HepG2 (cell line): ENCODE measurements around the gene MXI1. TPM values are rescaled to one million over a fixed set of nuclear protein-coding genes. Genes with fewer than 3 reads are reported as not detected.

Source experiments
- ATAC-seq: fragments of 200-7000 bp; cut with Tn5 transposase; 3 replicates; pipeline ENCODE4 v1.9.1; 2020; ENCODE audit warnings: mild to moderate bottlenecking, moderate library complexity
- BruUV-seq: library from RNA; stranded (reverse); fragments of 400-500 nt; replicated peaks from 2 replicates; lab custom pipeline; 2021; lab: Mats Ljungman, UMichigan
- CTCF ChIA-PET: fragments of 300-600 bp; formaldehyde crosslinking; extraction: SDS; loops from one replicate; lab custom pipeline; 2021; ENCODE audit warnings: low total read pairs, inconsistent platforms, low intra/inter-chr PET ratio; lab: Yijun Ruan, JAX
- POLR2A ChIA-PET: fragments of 350-600 bp; sonication (Branson Sonifier 250); formaldehyde crosslinking; loops from one replicate; lab custom pipeline; 2020; ENCODE audit warnings: antibody characterized with exemption, inconsistent platforms; lab: Yijun Ruan, JAX
- DNase-seq: peaks from one replicate; pipeline ENCODE4 v3.0.0-alpha.2; 2015; ENCODE audit warnings: low spot score
- FAIRE-seq: peaks from 3 replicates; lab custom pipeline; 2011; peaks lifted over from hg19 to GRCh38; lab: Jason Lieb, UNC
- H2AFZ ChIP-seq: one replicate; pipeline ENCODE4 v1.6.1; 2011; ENCODE audit warnings: low read length, inconsistent platforms
- H3K27ac ChIP-seq: fragments of 300-600 bp; 3 replicates; pipeline ENCODE4 v1.8.0; 2011; ENCODE audit warnings: mixed run types, mild to moderate bottlenecking, mixed read lengths, low read length, inconsistent platforms; ENCODE audit not compliant: insufficient read depth; ENCODE audit errors: extremely low read length
- H3K27me3 ChIP-seq, 2 experiments: fragments of 200-600 bp in 1 of 2; 2 replicates in 1 of 2; 3 replicates in 1 of 2; pipeline versions ENCODE4 v1.6.0 to v1.8.0; 2011; ENCODE audit warnings: low read length in 2 of 2, mild to moderate bottlenecking in 2 of 2, moderate library complexity in 2 of 2, inconsistent platforms in 1 of 2; ENCODE audit not compliant: insufficient read depth in 2 of 2, control insufficient read depth in 1 of 2
- H3K36me3 ChIP-seq, 2 experiments: fragments of 200-600 bp in 1 of 2; replicated peaks in 1 of 2; 2 replicates in 1 of 2; 3 replicates in 1 of 2; pipeline versions ENCODE4 v1.5.1 to v1.8.0; 2011; ENCODE audit warnings: low read length in 2 of 2, inconsistent platforms in 1 of 2; ENCODE audit not compliant: insufficient read depth in 2 of 2, control insufficient read depth in 1 of 2
- H3K4me1 ChIP-seq: 2 replicates; pipeline ENCODE4 v1.5.1; 2012; ENCODE audit warnings: low read length, inconsistent platforms; ENCODE audit not compliant: insufficient read depth
- H3K4me2 ChIP-seq: 2 replicates; pipeline ENCODE4 v1.6.0; 2011; ENCODE audit warnings: low read depth, low read length, inconsistent platforms
- H3K4me3 ChIP-seq, 3 experiments: fragments of 200-600 bp in 1 of 3; sonication (generic), shearing (Covaris generic) in 1 of 3; replicated peaks in 1 of 3; 2 replicates each; pipeline ENCODE4 v1.5.1; 2011 to 2016; ENCODE audit warnings: low read length in 3 of 3, inconsistent platforms in 2 of 3, low read depth in 2 of 3, mild to moderate bottlenecking in 2 of 3, control low read depth in 1 of 3, mixed read lengths in 1 of 3; ENCODE audit not compliant: insufficient read depth in 1 of 3
- H3K79me2 ChIP-seq: one replicate; pipeline ENCODE4 v1.6.1; 2011; ENCODE audit warnings: low read length, inconsistent platforms; ENCODE audit not compliant: insufficient read depth
- H3K9ac ChIP-seq: 2 replicates; pipeline ENCODE4 v1.6.0; 2011; ENCODE audit warnings: mild to moderate bottlenecking, low read depth, low read length, inconsistent platforms; ENCODE audit not compliant: insufficient read depth
- H3K9me3 ChIP-seq: 2 replicates; pipeline ENCODE4 v1.5.1; 2012; ENCODE audit warnings: mild to moderate bottlenecking, low read length
- H4K20me1 ChIP-seq: 2 replicates; pipeline ENCODE4 v1.6.0; 2011; ENCODE audit warnings: inconsistent platforms, mild to moderate bottlenecking, low read length, moderate library complexity; ENCODE audit not compliant: insufficient read depth
- FOSL2 ChIP-seq: sonication (generic); formaldehyde crosslinking; IDR thresholded peaks from 2 replicates; pipeline ENCODE4 v1.4.0; 2020; ENCODE audit warnings: missing genetic modification reagents
- GRHL1 ChIP-seq: sonication (generic); formaldehyde crosslinking; conservative IDR thresholded peaks from 2 replicates; pipeline ENCODE4 v1.8.0; 2022; ENCODE audit warnings: missing genetic modification reagents
- HNF4G ChIP-seq, 2 experiments: sonication (generic) in 1 of 2; formaldehyde crosslinking in 1 of 2; IDR thresholded peaks; 2 replicates each; pipeline versions ENCODE4 v1.4.0 to v1.6.1; 2011 to 2020; ENCODE audit warnings: borderline replicate concordance in 2 of 2, low read depth in 2 of 2, mild to moderate bottlenecking in 2 of 2, low read length in 1 of 2, missing genetic modification reagents in 1 of 2, moderate library complexity in 1 of 2
- HNRNPL ChIP-seq: fragments of 200-400 bp; formaldehyde crosslinking; IDR thresholded peaks from 2 replicates; pipeline ENCODE4 v1.6.1; 2017; ENCODE audit warnings: mild to moderate bottlenecking, low read depth, low read length
- IRF1 ChIP-seq: sonication (generic); formaldehyde crosslinking; IDR thresholded peaks from 2 replicates; pipeline ENCODE4 v1.4.0; 2020; ENCODE audit warnings: low read depth, mild to moderate bottlenecking, missing genetic modification reagents
- THYN1 ChIP-seq: sonication (generic); formaldehyde crosslinking; IDR thresholded peaks from 2 replicates; pipeline ENCODE4 v1.8.1; 2023; ENCODE audit warnings: low read depth, mild to moderate bottlenecking, moderate library complexity, missing genetic modification reagents, borderline replicate concordance
- ZBTB43 ChIP-seq: sonication (generic); formaldehyde crosslinking; conservative IDR thresholded peaks from 2 replicates; pipeline ENCODE4 v1.4.0; 2020; ENCODE audit warnings: missing genetic modification reagents
- ZC3H4 ChIP-seq: sonication (generic); formaldehyde crosslinking; IDR thresholded peaks from 2 replicates; pipeline ENCODE4 v1.4.0; 2020; ENCODE audit warnings: missing genetic modification reagents, borderline replicate concordance
- ZNF7 ChIP-seq: IDR thresholded peaks from 2 replicates; pipeline ENCODE4 v1.6.1; 2016; ENCODE audit warnings: missing biosample characterization, missing genetic modification reagents
- WGBS: methylation state at CpG from one replicate; pipeline ENCODE4 v1.1.6; 2017; ENCODE audit warnings: low lambda C conversion rate; 5-methylcytosine and 5-hydroxymethylcytosine counted together
- in situ Hi-C: cut with HindIII; loops from 2 replicates; pipeline ENCODE4 v1.10.0; 2017; ENCODE audit warnings: low pct_unique_long_range_greater_than_20kb; ENCODE audit not compliant: extremely low pct_ligation_motif_present
- intact Hi-C: fragments of 100-400 bp; cut with micrococcal nuclease; formaldehyde crosslinking; loops from one replicate; pipeline ENCODE4 v1.10.0; 2022; ENCODE audit not compliant: unreplicated experiment
- polyA plus RNA-seq, 8 experiments: library from polyadenylated mRNA; depleted of rRNA in 3 of 8; stranded (reverse) in 7 of 8; unstranded in 1 of 8; fragments of >200 nt; fragmentation: Illumina TruSeq in 4 of 8; extraction: Trizol in 4 of 8; gene quantifications; 2 replicates each; pipeline versions ENCODE4 v1.2.1 to v1.2.3, GENCODE V29; 2011 to 2016; ENCODE audit warnings: low read depth in 4 of 8, missing spikeins in 1 of 8, mixed read lengths in 1 of 8; ENCODE audit not compliant: insufficient read depth in 1 of 8
- total RNA-seq, 5 experiments: library from RNA; depleted of rRNA; stranded (reverse); fragments of >200 nt; fragmentation: Illumina TruSeq; extraction: Trizol; gene quantifications; 2 replicates each; pipeline ENCODE4 v1.2.3, GENCODE V29; 2016; ENCODE audit warnings: low read depth in 1 of 5
- TF ChIP-seq, protein P1 (sequence below): sonication (generic); formaldehyde crosslinking; IDR thresholded peaks from 2 replicates; pipeline ENCODE4 v1.5.0; 2020; ENCODE audit warnings: mild to moderate bottlenecking, missing genetic modification reagents

Gene MXI1
- total and polyA plus RNA-seq, 2 of the 13 experiments (the other 11 are each of a cell fraction or from before 2014, with no cell fraction given): 6.6 to 22.0 TPM

DNA sequence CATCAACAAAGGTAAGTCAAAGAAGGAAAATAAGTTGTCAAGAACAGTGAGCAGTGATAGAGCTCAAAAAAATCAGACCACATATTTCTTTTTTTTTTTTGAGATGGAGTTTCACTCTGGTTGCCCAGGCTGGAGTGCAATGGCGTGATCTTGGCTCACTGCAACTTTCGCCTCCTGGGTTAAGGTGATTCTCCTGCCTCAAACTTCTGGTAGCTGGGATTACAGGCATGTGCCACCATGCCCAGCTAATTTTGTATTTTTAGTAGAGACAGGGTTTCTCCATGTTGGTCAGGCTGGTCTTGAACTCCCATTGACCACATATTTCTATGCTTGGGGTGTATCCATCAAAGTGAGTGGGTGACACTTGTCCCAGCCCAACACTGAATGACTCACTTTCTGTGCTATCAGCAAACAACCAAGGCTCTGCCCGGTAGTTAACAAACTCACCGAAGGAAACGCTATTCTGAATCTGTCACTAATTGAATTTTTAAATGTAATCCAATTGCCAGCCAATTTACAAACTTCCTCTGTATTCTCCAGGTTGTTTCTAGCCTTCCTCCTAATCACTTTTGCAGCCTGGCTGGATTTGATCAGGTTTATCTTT, 116.9 kb downstream of the MXI1 start:
- ATAC-seq (no peak), DNase-seq (no peak), FAIRE-seq (no peak)
- in situ Hi-C loops: no loop called here
- no peaks in the 10 kb centered on the region for H3K36me3 ChIP-seq
- no peaks in the 10 kb centered on the region for H3K9me3 ChIP-seq
- TF ChIP-seq ZC3H4: no peak
- TF ChIP-seq FOSL2 (CRISPR knock-in tag): peak; percentile 19; the same call in 1 of the 2 replicates
- no peak overlapping the region for H3K9ac ChIP-seq
- no peak overlapping the region for H2AFZ ChIP-seq
- POLR2A ChIA-PET: no interaction called here
- no peaks in the 10 kb centered on the region for H4K20me1 ChIP-seq
- no peak overlapping the region for H3K4me3 ChIP-seq
- H3K4me1 ChIP-seq: no peaks in the 10 kb centered on the region
- peaks cover 0 to 27% of the 10 kb centered on the region in 2 experiments; a peak in 2 of 5 replicates for H3K27me3 ChIP-seq
- WGBS: 21% methylated on average over 5 of the region's 5 CpGs
- no peaks in the 10 kb centered on the region for H3K79me2 ChIP-seq
- CTCF ChIA-PET: no interaction called here
- intact Hi-C loops: no loop called here
- H3K27ac ChIP-seq: no peak overlapping the region
- no peak overlapping the region for H3K4me2 ChIP-seq
- BruUV-seq: no TSS peak

- ATAC-seq: no peak
- BruUV-seq: no TSS peak
- no peak for DNase-seq
- Histone ChIP-seq H3K27ac (no peak overlapping the region), H3K36me3 (no peaks in the 10 kb centered on the region), H3K4me3 (no peak overlapping the region), H3K27me3 (peaks cover 0 to 25% of the 10 kb centered on the region in 2 experiments; a peak in 2 of 5 replicates), H3K79me2 (no peaks in the 10 kb centered on the region), H3K4me2 (no peak overlapping the region), H3K4me1 (no peaks in the 10 kb centered on the region), H4K20me1 (no peaks in the 10 kb centered on the region), H3K9me3 (no peaks in the 10 kb centered on the region), H2AFZ (no peak overlapping the region), H3K9ac (no peak overlapping the region)
- in situ Hi-C loops (no loop called here), intact Hi-C loops (no loop called here)
- POLR2A ChIA-PET: no interaction called here
- no peak for FAIRE-seq
- 15% methylated on average over 3 of the region's 3 CpGs for WGBS
- CTCF ChIA-PET: no interaction called here
- TF ChIP-seq HNRNPL (no peak), IRF1 (CRISPR knock-in tag) (no peak), ZNF7 (no peak), ZBTB43 (CRISPR knock-in tag) (no peak), THYN1 (no peak), GRHL1 (CRISPR knock-in tag) (no peak), HNF4G (IDR thresholded peaks at IDR 0.05; ENCODE audit: borderline replicate concordance, low read depth, low read length) (no peak), HNF4G (CRISPR knock-in tag; IDR thresholded peaks at IDR 0.05; ENCODE audit: borderline replicate concordance, low read depth) (no peak)
- TF ChIP-seq, protein P1, sequence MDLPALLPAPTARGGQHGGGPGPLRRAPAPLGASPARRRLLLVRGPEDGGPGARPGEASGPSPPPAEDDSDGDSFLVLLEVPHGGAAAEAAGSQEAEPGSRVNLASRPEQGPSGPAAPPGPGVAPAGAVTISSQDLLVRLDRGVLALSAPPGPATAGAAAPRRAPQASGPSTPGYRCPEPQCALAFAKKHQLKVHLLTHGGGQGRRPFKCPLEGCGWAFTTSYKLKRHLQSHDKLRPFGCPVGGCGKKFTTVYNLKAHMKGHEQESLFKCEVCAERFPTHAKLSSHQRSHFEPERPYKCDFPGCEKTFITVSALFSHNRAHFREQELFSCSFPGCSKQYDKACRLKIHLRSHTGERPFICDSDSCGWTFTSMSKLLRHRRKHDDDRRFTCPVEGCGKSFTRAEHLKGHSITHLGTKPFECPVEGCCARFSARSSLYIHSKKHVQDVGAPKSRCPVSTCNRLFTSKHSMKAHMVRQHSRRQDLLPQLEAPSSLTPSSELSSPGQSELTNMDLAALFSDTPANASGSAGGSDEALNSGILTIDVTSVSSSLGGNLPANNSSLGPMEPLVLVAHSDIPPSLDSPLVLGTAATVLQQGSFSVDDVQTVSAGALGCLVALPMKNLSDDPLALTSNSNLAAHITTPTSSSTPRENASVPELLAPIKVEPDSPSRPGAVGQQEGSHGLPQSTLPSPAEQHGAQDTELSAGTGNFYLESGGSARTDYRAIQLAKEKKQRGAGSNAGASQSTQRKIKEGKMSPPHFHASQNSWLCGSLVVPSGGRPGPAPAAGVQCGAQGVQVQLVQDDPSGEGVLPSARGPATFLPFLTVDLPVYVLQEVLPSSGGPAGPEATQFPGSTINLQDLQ (CRISPR knock-in tag): no peak
These were observed 117.4 kb downstream of the MXI1 start for GRCh38 chr10:110324805-110325280.
